HepG2 (cell line): ENCODE measurements around the gene PAQR7. TPM values are rescaled to one million over a fixed set of nuclear protein-coding genes. Genes with fewer than 3 reads are reported as not detected.
"Not testable (repeated sequence)": the region's sequence is repeated elsewhere in the genome, so short reads cannot be mapped to it uniquely, and the experiment has no call there.

Experiments
- ATAC-seq: fragments of 200-7000 bp; cut with Tn5 transposase; 3 replicates; pipeline ENCODE4 v1.9.1; 2020; ENCODE audit warnings: mild to moderate bottlenecking, moderate library complexity
- BruUV-seq: library from RNA; stranded (reverse); fragments of 400-500 nt; replicated peaks from 2 replicates; lab custom pipeline; 2021; lab: Mats Ljungman, UMichigan
- CTCF ChIA-PET: fragments of 300-600 bp; formaldehyde crosslinking; extraction: SDS; loops from one replicate; lab custom pipeline; 2021; ENCODE audit warnings: low total read pairs, inconsistent platforms, low intra/inter-chr PET ratio; lab: Yijun Ruan, JAX
- POLR2A ChIA-PET: fragments of 350-600 bp; sonication (Branson Sonifier 250); formaldehyde crosslinking; loops from one replicate; lab custom pipeline; 2020; ENCODE audit warnings: antibody characterized with exemption, inconsistent platforms; lab: Yijun Ruan, JAX
- DNase-seq: peaks from one replicate; pipeline ENCODE4 v3.0.0-alpha.2; 2015; ENCODE audit warnings: low spot score
- FAIRE-seq: peaks from 3 replicates; lab custom pipeline; 2011; peaks lifted over from hg19 to GRCh38; lab: Jason Lieb, UNC
- H2AFZ ChIP-seq: one replicate; pipeline ENCODE4 v1.6.1; 2011; ENCODE audit warnings: low read length, inconsistent platforms
- H3K27ac ChIP-seq: fragments of 300-600 bp; 3 replicates; pipeline ENCODE4 v1.8.0; 2011; ENCODE audit warnings: mixed run types, mild to moderate bottlenecking, mixed read lengths, low read length, inconsistent platforms; ENCODE audit not compliant: insufficient read depth; ENCODE audit errors: extremely low read length
- H3K27me3 ChIP-seq, 2 experiments: fragments of 200-600 bp in 1 of 2; 2 replicates in 1 of 2; 3 replicates in 1 of 2; pipeline versions ENCODE4 v1.6.0 to v1.8.0; 2011; ENCODE audit warnings: low read length in 2 of 2, mild to moderate bottlenecking in 2 of 2, moderate library complexity in 2 of 2, inconsistent platforms in 1 of 2; ENCODE audit not compliant: insufficient read depth in 2 of 2, control insufficient read depth in 1 of 2
- H3K36me3 ChIP-seq, 2 experiments: fragments of 200-600 bp in 1 of 2; replicated peaks in 1 of 2; 2 replicates in 1 of 2; 3 replicates in 1 of 2; pipeline versions ENCODE4 v1.5.1 to v1.8.0; 2011; ENCODE audit warnings: low read length in 2 of 2, inconsistent platforms in 1 of 2; ENCODE audit not compliant: insufficient read depth in 2 of 2, control insufficient read depth in 1 of 2
- H3K4me1 ChIP-seq: 2 replicates; pipeline ENCODE4 v1.5.1; 2012; ENCODE audit warnings: low read length, inconsistent platforms; ENCODE audit not compliant: insufficient read depth
- H3K4me2 ChIP-seq: 2 replicates; pipeline ENCODE4 v1.6.0; 2011; ENCODE audit warnings: low read depth, low read length, inconsistent platforms
- H3K4me3 ChIP-seq, 3 experiments: fragments of 200-600 bp in 1 of 3; sonication (generic), shearing (Covaris generic) in 1 of 3; replicated peaks in 1 of 3; 2 replicates each; pipeline ENCODE4 v1.5.1; 2011 to 2016; ENCODE audit warnings: low read length in 3 of 3, inconsistent platforms in 2 of 3, low read depth in 2 of 3, mild to moderate bottlenecking in 2 of 3, control low read depth in 1 of 3, mixed read lengths in 1 of 3; ENCODE audit not compliant: insufficient read depth in 1 of 3
- H3K79me2 ChIP-seq: one replicate; pipeline ENCODE4 v1.6.1; 2011; ENCODE audit warnings: low read length, inconsistent platforms; ENCODE audit not compliant: insufficient read depth
- H3K9ac ChIP-seq: 2 replicates; pipeline ENCODE4 v1.6.0; 2011; ENCODE audit warnings: mild to moderate bottlenecking, low read depth, low read length, inconsistent platforms; ENCODE audit not compliant: insufficient read depth
- H3K9me3 ChIP-seq: 2 replicates; pipeline ENCODE4 v1.5.1; 2012; ENCODE audit warnings: mild to moderate bottlenecking, low read length
- H4K20me1 ChIP-seq: 2 replicates; pipeline ENCODE4 v1.6.0; 2011; ENCODE audit warnings: inconsistent platforms, mild to moderate bottlenecking, low read length, moderate library complexity; ENCODE audit not compliant: insufficient read depth
- CBX5 ChIP-seq: sonication (generic); formaldehyde crosslinking; IDR thresholded peaks from 2 replicates; pipeline ENCODE4 v1.4.0; 2020; ENCODE audit warnings: missing genetic modification reagents, borderline replicate concordance
- NFE2L2 ChIP-seq: fragments of 150-350 bp; IDR thresholded peaks from 2 replicates; pipeline ENCODE4 v1.6.1; 2014; ENCODE audit warnings: low read length
- SP1 ChIP-seq, 2 experiments: fragments of 450-650 bp in 1 of 2; sonication (generic) in 1 of 2; formaldehyde crosslinking in 1 of 2; IDR thresholded peaks; 2 replicates each; pipeline versions ENCODE4 v1.4.0 to v1.6.1; 2016 to 2020; ENCODE audit warnings: missing genetic modification reagents in 1 of 2
- WGBS: methylation state at CpG from one replicate; pipeline ENCODE4 v1.1.6; 2017; ENCODE audit warnings: low lambda C conversion rate; 5-methylcytosine and 5-hydroxymethylcytosine counted together
- in situ Hi-C: cut with HindIII; loops from 2 replicates; pipeline ENCODE4 v1.10.0; 2017; ENCODE audit warnings: low pct_unique_long_range_greater_than_20kb; ENCODE audit not compliant: extremely low pct_ligation_motif_present
- intact Hi-C: fragments of 100-400 bp; cut with micrococcal nuclease; formaldehyde crosslinking; loops from one replicate; pipeline ENCODE4 v1.10.0; 2022; ENCODE audit not compliant: unreplicated experiment
- polyA plus RNA-seq, 8 experiments: library from polyadenylated mRNA; depleted of rRNA in 3 of 8; stranded (reverse) in 7 of 8; unstranded in 1 of 8; fragments of >200 nt; fragmentation: Illumina TruSeq in 4 of 8; extraction: Trizol in 4 of 8; gene quantifications; 2 replicates each; pipeline versions ENCODE4 v1.2.1 to v1.2.3, GENCODE V29; 2011 to 2016; ENCODE audit warnings: low read depth in 4 of 8, missing spikeins in 1 of 8, mixed read lengths in 1 of 8; ENCODE audit not compliant: insufficient read depth in 1 of 8
- total RNA-seq, 5 experiments: library from RNA; depleted of rRNA; stranded (reverse); fragments of >200 nt; fragmentation: Illumina TruSeq; extraction: Trizol; gene quantifications; 2 replicates each; pipeline ENCODE4 v1.2.3, GENCODE V29; 2016; ENCODE audit warnings: low read depth in 1 of 5

The PAQR7 gene
- total and polyA plus RNA-seq, 2 of the 13 experiments (the other 11 are each of a cell fraction or from before 2014, with no cell fraction given): 13.2 to 16.6 TPM

GRCh38 chr1:25843483-25843882 is 32.0 kb downstream of the PAQR7 start:
- intact Hi-C loops: no loop called here
- H3K4me3 ChIP-seq: no peak overlapping the region
- H3K27ac ChIP-seq: no peak overlapping the region
- no peak for FAIRE-seq
- peaks cover 7% of the 10 kb centered on the region; the same call in 1 of the 2 replicates for H3K4me1 ChIP-seq
- peaks cover 57% of the 10 kb centered on the region for H3K79me2 ChIP-seq
- no peaks in the 10 kb centered on the region for H3K9me3 ChIP-seq
- no peak overlapping the region for H3K4me2 ChIP-seq
- POLR2A ChIA-PET: interaction anchor here (1.6 kb wide), 1 partner anchor 32 kb away, joined by 5 read pairs; the partner anchor contains the start of gene PAQR7
- ATAC-seq: no peak
- CTCF ChIA-PET: no interaction called here
- in situ Hi-C loops: no loop called here
- TF ChIP-seq SP1 (IDR thresholded peaks at IDR 0.05): no peak
- no peak for TF ChIP-seq SP1 (CRISPR knock-in tag; IDR thresholded peaks at IDR 0.05)
- TF ChIP-seq CBX5 (CRISPR knock-in tag): no peak
- peak; percentile 39; the same call in 1 of the 2 replicates for TF ChIP-seq NFE2L2
- BruUV-seq: no TSS peak
- H3K27me3 ChIP-seq: no peaks in the 10 kb centered on the region
- no peak for DNase-seq
- H3K36me3 ChIP-seq: no peaks in the 10 kb centered on the region
- H4K20me1 ChIP-seq: no peaks in the 10 kb centered on the region
- no peak overlapping the region for H2AFZ ChIP-seq
- 97% methylated on average over 3 of the region's 3 CpGs for WGBS
- H3K9ac ChIP-seq: no peak overlapping the region

- H3K9me3 ChIP-seq, H3K4me3 ChIP-seq, FAIRE-seq, CTCF ChIA-PET, POLR2A ChIA-PET, H3K4me1 ChIP-seq, H4K20me1 ChIP-seq, ATAC-seq, H2AFZ ChIP-seq, H3K4me2 ChIP-seq, H3K9ac ChIP-seq, DNase-seq, H3K27me3 ChIP-seq, intact Hi-C loops, H3K27ac ChIP-seq, BruUV-seq: not testable (repeated sequence)
- in situ Hi-C loops: loop anchor here (5.0 kb wide), 1 partner anchor 47 kb away; no protein-coding TSS in a partner anchor
- peaks cover 39% of the 10 kb centered on the region for H3K79me2 ChIP-seq
- 97% methylated on average over 4 of the region's 4 CpGs for WGBS
- peaks cover 3 to 20% of the 10 kb centered on the region in 2 experiments for H3K36me3 ChIP-seq
Measured at GRCh38 chr1:25839808-25840207, 35.7 kb downstream of the PAQR7 start.
